Body of pancreas (tissue), 4 donors: ENCODE results near the gene NBAS. TPM values are rescaled to one million over a fixed set of nuclear protein-coding genes. Genes with fewer than 3 reads are reported as not detected.

ENCODE experiments used
- ATAC-seq: fragments of 150-250 bp; one replicate; pipeline ENCODE4 v1.9.1; 2016
- DNase-seq, 4 donors: peaks; one replicate each; pipeline ENCODE4 v3.0.0-alpha.2; 2019
- H3K27ac ChIP-seq, 4 donors: fragments of 200-600 bp; sonication (generic); 1 replicate in 3 of 4; 2 replicates in 1 of 4; pipeline versions ENCODE4 v1.5.1 to v1.6.1; 2016 to 2019; ENCODE audit warnings: mild to moderate bottlenecking in 1 of 4, mixed read lengths in 1 of 4, moderate library complexity in 1 of 4
- H3K27me3 ChIP-seq, 2 donors: fragments of 200-600 bp; sonication (generic); one replicate each; pipeline ENCODE4 v1.6.0; 2016; ENCODE audit warnings: mild to moderate bottlenecking in 1 of 2
- H3K36me3 ChIP-seq, 2 donors: fragments of 200-600 bp; sonication (generic); replicated peaks in 1 of 2; 2 replicates each; pipeline ENCODE4 v1.5.1; 2016; ENCODE audit warnings: low read depth in 2 of 2; ENCODE audit not compliant: insufficient read depth in 1 of 2
- H3K4me1 ChIP-seq: fragments of 200-600 bp; sonication (generic); one replicate; pipeline ENCODE4 v1.6.0; 2016
- H3K4me3 ChIP-seq, 2 donors: fragments of 200-600 bp; sonication (generic); 1 replicate in 1 of 2; 2 replicates in 1 of 2; pipeline ENCODE4 v1.5.1; 2016 to 2019
- H3K9me3 ChIP-seq, 3 donors: fragments of 200-600 bp; sonication (generic); 1 replicate in 2 of 3; 2 replicates in 1 of 3; pipeline ENCODE4 v1.5.1; 2016
- POLR2A ChIP-seq, 3 donors: fragments of 450-650 bp; IDR thresholded peaks; one replicate each; pipeline ENCODE4 v1.6.1; 2016; ENCODE audit warnings: antibody characterized with exemption in 3 of 3, mild to moderate bottlenecking in 2 of 3
- WGBS, 2 donors: methylation state at CpG; one replicate each; pipeline ENCODE4 v1.1.5; 2017; 5-methylcytosine and 5-hydroxymethylcytosine counted together
- intact Hi-C: fragments of 100-400 bp; cut with DNase I; formaldehyde crosslinking; loops from one replicate; pipeline ENCODE4 v1.15.1; 2023
- total RNA-seq, 2 donors: library from RNA; depleted of rRNA; stranded (reverse); fragments of >200 nt; gene quantifications; one replicate each; pipeline ENCODE4 v1.1.0, GENCODE V29; 2016
- TF ChIP-seq, protein P1 (sequence below), 7 experiments: fragments of 450-650 bp in 4 of 7; fragments of 200-600 bp in 3 of 7; sonication (generic) in 3 of 7; IDR thresholded peaks; one replicate each; pipeline ENCODE4 v1.5.1; 2016 to 2019; ENCODE audit warnings: antibody characterized with exemption in 7 of 7

The NBAS gene
- total RNA-seq, 2 donors from 2014 or later, result 34.0 to 35.9 TPM

- 83 to 84% methylated on average over 4 of the region's 4 CpGs for WGBS, 2 donors
- DNase-seq (no peak), ATAC-seq (no peak)
- Histone ChIP-seq H3K4me1 (peaks cover 23% of the 10 kb centered on the region), H3K9me3 (no peaks in the 10 kb centered on the region), H3K4me3 (no peak overlapping the region), H3K36me3 (peaks cover 0 to 1% of the 10 kb centered on the region in 2 donors), H3K27me3 (no peaks in the 10 kb centered on the region), H3K27ac (no peak overlapping the region)
- intact Hi-C loops, result no loop called here
- TF ChIP-seq, protein P1, sequence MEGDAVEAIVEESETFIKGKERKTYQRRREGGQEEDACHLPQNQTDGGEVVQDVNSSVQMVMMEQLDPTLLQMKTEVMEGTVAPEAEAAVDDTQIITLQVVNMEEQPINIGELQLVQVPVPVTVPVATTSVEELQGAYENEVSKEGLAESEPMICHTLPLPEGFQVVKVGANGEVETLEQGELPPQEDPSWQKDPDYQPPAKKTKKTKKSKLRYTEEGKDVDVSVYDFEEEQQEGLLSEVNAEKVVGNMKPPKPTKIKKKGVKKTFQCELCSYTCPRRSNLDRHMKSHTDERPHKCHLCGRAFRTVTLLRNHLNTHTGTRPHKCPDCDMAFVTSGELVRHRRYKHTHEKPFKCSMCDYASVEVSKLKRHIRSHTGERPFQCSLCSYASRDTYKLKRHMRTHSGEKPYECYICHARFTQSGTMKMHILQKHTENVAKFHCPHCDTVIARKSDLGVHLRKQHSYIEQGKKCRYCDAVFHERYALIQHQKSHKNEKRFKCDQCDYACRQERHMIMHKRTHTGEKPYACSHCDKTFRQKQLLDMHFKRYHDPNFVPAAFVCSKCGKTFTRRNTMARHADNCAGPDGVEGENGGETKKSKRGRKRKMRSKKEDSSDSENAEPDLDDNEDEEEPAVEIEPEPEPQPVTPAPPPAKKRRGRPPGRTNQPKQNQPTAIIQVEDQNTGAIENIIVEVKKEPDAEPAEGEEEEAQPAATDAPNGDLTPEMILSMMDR (IDR thresholded peaks at IDR 0.05), result no peak
- TF ChIP-seq POLR2A (IDR thresholded peaks at IDR 0.05), result no peak
These were observed 4.7 kb downstream of the NBAS start for GRCh38 chr2:15556311-15556930.

GRCh38 chr2:15555760-15556193 is 5.4 kb downstream of the NBAS start:
- peaks cover 23% of the 10 kb centered on the region for H3K4me1 ChIP-seq
- no peak overlapping the region for H3K27ac ChIP-seq
- ATAC-seq, result no peak
- intact Hi-C loops, result no loop called here
- H3K27me3 ChIP-seq, result no peaks in the 10 kb centered on the region
- TF ChIP-seq POLR2A (IDR thresholded peaks at IDR 0.05), result no peak
- TF ChIP-seq, protein P1 (IDR thresholded peaks at IDR 0.05), result no peak
- H3K4me3 ChIP-seq, result no peak overlapping the region
- peaks cover 0 to 1% of the 10 kb centered on the region in 2 donors for H3K36me3 ChIP-seq
- no peak for DNase-seq
- 88 to 89% methylated on average over 3 of the region's 3 CpGs for WGBS, 2 donors
- H3K9me3 ChIP-seq, result no peaks in the 10 kb centered on the region

GRCh38 chr2:15554525-15555218 is 6.5 kb downstream of the NBAS start:
- DNase-seq (no peak), ATAC-seq (no peak)
- no peak overlapping the region for H3K27ac ChIP-seq
- peaks cover 0 to 1% of the 10 kb centered on the region in 2 donors for H3K36me3 ChIP-seq
- WGBS, 2 donors, result 86 to 91% methylated on average over 5 of the region's 5 CpGs
- intact Hi-C loops, result no loop called here
- peaks cover 20% of the 10 kb centered on the region for H3K4me1 ChIP-seq
- no peak for TF ChIP-seq POLR2A (IDR thresholded peaks at IDR 0.05)
- TF ChIP-seq, protein P1 (IDR thresholded peaks at IDR 0.05), result no peak
- no peaks in the 10 kb centered on the region for H3K9me3 ChIP-seq
- no peaks in the 10 kb centered on the region for H3K27me3 ChIP-seq
- no peak overlapping the region for H3K4me3 ChIP-seq

DNA sequence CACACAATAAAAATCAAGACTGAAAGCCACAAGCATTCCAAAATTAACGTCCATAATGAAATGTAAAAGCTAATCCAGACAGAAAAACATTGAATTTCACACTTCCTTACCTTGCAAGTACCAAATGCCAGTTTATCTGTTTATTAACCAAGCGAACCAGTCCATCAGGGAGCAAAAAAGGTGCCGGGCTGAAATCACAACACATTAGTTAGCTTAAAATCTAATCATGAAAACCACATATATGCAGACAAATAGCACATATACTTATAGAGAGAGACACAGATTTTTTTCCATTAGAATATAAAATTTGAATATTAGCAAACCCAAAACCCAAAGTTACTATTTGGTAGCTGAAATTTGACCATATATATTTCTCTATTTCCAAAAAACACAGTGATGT is 7.2 kb downstream of the NBAS start:
- DNase-seq, result no peak
- TF ChIP-seq, protein P1 (IDR thresholded peaks at IDR 0.05), result no peak
- TF ChIP-seq POLR2A (IDR thresholded peaks at IDR 0.05), result no peak
- no peaks in the 10 kb centered on the region for H3K27me3 ChIP-seq
- intact Hi-C loops, result no loop called here
- H3K4me3 ChIP-seq, result no peak overlapping the region
- no peaks in the 10 kb centered on the region for H3K9me3 ChIP-seq
- peaks cover 0 to 1% of the 10 kb centered on the region in 2 donors for H3K36me3 ChIP-seq
- no peak for ATAC-seq
- peaks cover 13% of the 10 kb centered on the region for H3K4me1 ChIP-seq
- no peak overlapping the region for H3K27ac ChIP-seq
- WGBS, 2 donors, result 79 to 91% methylated on average over 3 of the region's 3 CpGs
